Globus pallidus (tissue), 1 donor: ENCODE measurements around the gene E4F1.
"Not testable (repeated sequence)": the region's sequence is repeated elsewhere in the genome, so short reads cannot be mapped to it uniquely, and the experiment has no call there.

Experiments used
- DNase-seq: peaks from one replicate; pipeline ENCODE4 v3.0.0-alpha.2; 2015; ENCODE audit warnings: low spot score

Gene E4F1

GRCh38 chr16:2190002-2190658 is 33.3 kb upstream of the E4F1 start:
- no peak for DNase-seq

- DNase-seq = peak; percentile 41
Observed at GRCh38 chr16:2190659-2191445, 32.5 kb upstream of the E4F1 start.

GRCh38 chr16:2191446-2191706 is 32.0 kb upstream of the E4F1 start:
- DNase-seq = no peak

GRCh38 chr16:2194166-2194834 is 29.1 kb upstream of the E4F1 start:
- DNase-seq = no peak

- DNase-seq = no peak
Observed at GRCh38 chr16:2194852-2195321, 28.5 kb upstream of the E4F1 start.

- no peak for DNase-seq
Observed at GRCh38 chr16:2195322-2196161, 27.8 kb upstream of the E4F1 start.

- no peak for DNase-seq
Observed at GRCh38 chr16:2196162-2196980, 27.0 kb upstream of the E4F1 start, which contains the start of gene CASKIN1. CASKIN1 (minus strand) TSS chr16:2196605; CDS start chr16:2196432, 173 bp downstream.

GRCh38 chr16:2196981-2197511 is 26.3 kb upstream of the E4F1 start:
- DNase-seq = no peak

GRCh38 chr16:2197765-2198164 is 25.6 kb upstream of the E4F1 start:
- DNase-seq = no peak

GRCh38 chr16:2198283-2198682 is 25.1 kb upstream of the E4F1 start:
- DNase-seq = no peak

- DNase-seq = no peak
Observed at GRCh38 chr16:2199095-2199494, 24.3 kb upstream of the E4F1 start.

GRCh38 chr16:2199621-2200139 is 23.7 kb upstream of the E4F1 start:
- DNase-seq = no peak

- DNase-seq = no peak
Observed at GRCh38 chr16:2200313-2200712, 23.1 kb upstream of the E4F1 start.

- DNase-seq = not testable (repeated sequence)
Observed at GRCh38 chr16:2203119-2203688, 20.2 kb upstream of the E4F1 start.

GRCh38 chr16:2204416-2205103 is 18.8 kb upstream of the E4F1 start:
- DNase-seq = no peak

- DNase-seq = peak; percentile 87
Observed at GRCh38 chr16:2205104-2205966, 18.1 kb upstream of the E4F1 start, which contains the start of gene MLST8. MLST8 (plus strand) TSS chr16:2205454; CDS start chr16:2206086, 632 bp downstream.

- no peak for DNase-seq
Observed at GRCh38 chr16:2205967-2206313, 17.5 kb upstream of the E4F1 start.

- DNase-seq = no peak
Observed at GRCh38 chr16:2206420-2206779, 17.0 kb upstream of the E4F1 start.
